H9 (cell line): ENCODE measurements around the gene TM7SF3. TPM values are rescaled to one million over a fixed set of nuclear protein-coding genes. Genes with fewer than 3 reads are reported as not detected.

Experiments
- DNase-seq: peaks from one replicate; pipeline ENCODE4 v3.0.0-alpha.2; 2017
- H2AFZ ChIP-seq: one replicate; pipeline ENCODE4 v1.6.1; 2013; ENCODE audit warnings: mild to moderate bottlenecking, low read length, control low read depth, moderate library complexity
- H2AK5ac ChIP-seq: 2 replicates; pipeline ENCODE4 v1.6.1; 2013; ENCODE audit warnings: low read length, control low read depth, mixed read lengths; ENCODE audit not compliant: insufficient read length
- H2BK120ac ChIP-seq: one replicate; pipeline ENCODE4 v1.6.1; 2013; ENCODE audit warnings: low read depth, mild to moderate bottlenecking, low read length, control low read depth, inconsistent platforms; ENCODE audit not compliant: poor library complexity, severe bottlenecking
- H2BK12ac ChIP-seq: 2 replicates; pipeline ENCODE4 v1.6.1; 2013; ENCODE audit warnings: low read length, control low read depth, mixed read lengths, low read depth; ENCODE audit not compliant: insufficient read length
- H2BK15ac ChIP-seq: 2 replicates; pipeline ENCODE4 v1.6.1; 2013; ENCODE audit warnings: low read depth, low read length, control low read depth
- H2BK20ac ChIP-seq: one replicate; pipeline ENCODE4 v1.6.1; 2013; ENCODE audit warnings: low read depth, mild to moderate bottlenecking, low read length, control low read depth, inconsistent platforms; ENCODE audit not compliant: poor library complexity, severe bottlenecking
- H2BK5ac ChIP-seq: 2 replicates; pipeline ENCODE4 v1.6.1; 2013; ENCODE audit warnings: low read length, control low read depth, mixed read lengths; ENCODE audit not compliant: insufficient read length
- H3K14ac ChIP-seq: 2 replicates; pipeline ENCODE4 v1.6.1; 2013; ENCODE audit warnings: low read length, control low read depth; ENCODE audit not compliant: insufficient read depth
- H3K18ac ChIP-seq: 2 replicates; pipeline ENCODE4 v1.6.1; 2013; ENCODE audit warnings: low read depth, mild to moderate bottlenecking, mixed read lengths, low read length, control low read depth; ENCODE audit not compliant: insufficient read length
- H3K23ac ChIP-seq: 2 replicates; pipeline ENCODE4 v1.6.1; 2013; ENCODE audit warnings: low read length, control low read depth, mixed read lengths, low read depth; ENCODE audit not compliant: insufficient read length
- H3K23me2 ChIP-seq: 2 replicates; pipeline ENCODE4 v1.6.1; 2013; ENCODE audit warnings: low read depth, mild to moderate bottlenecking, mixed read lengths, low read length, control low read depth; ENCODE audit not compliant: insufficient read length, poor library complexity, severe bottlenecking
- H3K27ac ChIP-seq: 2 replicates; pipeline ENCODE4 v1.5.1; 2013; ENCODE audit warnings: low read length, control low read depth, mixed read lengths, low read depth; ENCODE audit not compliant: insufficient read length
- H3K27me3 ChIP-seq: 2 replicates; pipeline ENCODE4 v1.6.1; 2013; ENCODE audit warnings: low read length, control low read depth, inconsistent platforms; ENCODE audit not compliant: insufficient read depth
- H3K4ac ChIP-seq: 2 replicates; pipeline ENCODE4 v1.6.1; 2013; ENCODE audit warnings: low read depth, mild to moderate bottlenecking, control low read depth, inconsistent platforms, low read length, moderate library complexity
- H3K4me1 ChIP-seq: 2 replicates; pipeline ENCODE4 v1.6.1; 2013; ENCODE audit warnings: low read length, control low read depth, inconsistent platforms; ENCODE audit not compliant: insufficient read depth
- H3K4me2 ChIP-seq: 2 replicates; pipeline ENCODE4 v1.6.1; 2013; ENCODE audit warnings: low read length, control low read depth, mixed read lengths; ENCODE audit not compliant: insufficient read length, insufficient read depth
- H3K56ac ChIP-seq: 2 replicates; pipeline ENCODE4 v1.6.1; 2013; ENCODE audit warnings: low read depth, mild to moderate bottlenecking, mixed read lengths, low read length, control low read depth; ENCODE audit not compliant: insufficient read length
- H3K79me1 ChIP-seq: 2 replicates; pipeline ENCODE4 v1.6.1; 2013; ENCODE audit warnings: low read depth, mild to moderate bottlenecking, moderate library complexity, low read length, control low read depth, inconsistent platforms; ENCODE audit not compliant: insufficient read depth, poor library complexity, severe bottlenecking
- H3K79me2 ChIP-seq: 2 replicates; pipeline ENCODE4 v1.6.1; 2013; ENCODE audit warnings: low read length, control low read depth, inconsistent platforms; ENCODE audit not compliant: insufficient read depth
- H3K9ac ChIP-seq: 2 replicates; pipeline ENCODE4 v1.6.1; 2013; ENCODE audit warnings: low read length, control low read depth, mixed read lengths; ENCODE audit not compliant: insufficient read length; ENCODE audit errors: extremely low read depth
- H3K9me3 ChIP-seq: one replicate; pipeline ENCODE4 v1.6.1; 2013; ENCODE audit warnings: low read depth, low read length, inconsistent platforms; ENCODE audit not compliant: control insufficient read depth
- H3T11ph ChIP-seq: one replicate; pipeline ENCODE4 v1.6.1; 2013; ENCODE audit warnings: mild to moderate bottlenecking, low read length, control low read depth, inconsistent platforms
- H4K20me1 ChIP-seq: one replicate; pipeline ENCODE4 v1.6.1; 2013; ENCODE audit not compliant: control insufficient read depth, insufficient read length, insufficient read depth
- H4K5ac ChIP-seq: 2 replicates; pipeline ENCODE4 v1.6.1; 2013; ENCODE audit warnings: low read depth, mild to moderate bottlenecking, mixed read lengths, low read length, control low read depth; ENCODE audit not compliant: insufficient read length
- H4K8ac ChIP-seq: replicated peaks from 2 replicates; pipeline ENCODE4 v1.6.1; 2013; ENCODE audit warnings: low read length, control low read depth, mixed read lengths, low read depth; ENCODE audit not compliant: insufficient read length
- H4K91ac ChIP-seq: 2 replicates; pipeline ENCODE4 v1.6.1; 2013; ENCODE audit warnings: low read depth, mild to moderate bottlenecking, moderate library complexity, mixed read lengths, low read length, control low read depth; ENCODE audit not compliant: insufficient read length
- H3K27ac Mint-ChIP-seq, 3 experiments: 2 replicates in 2 of 3; 3 replicates in 1 of 3; pipeline ENCODE4 v1.8.0; 2020 to 2021; ENCODE audit warnings: mixed read lengths in 3 of 3, mild to moderate bottlenecking in 1 of 3, moderate library complexity in 1 of 3
- H3K27me3 Mint-ChIP-seq: 2 replicates; pipeline ENCODE4 v1.8.0; 2021; ENCODE audit warnings: low read depth, mild to moderate bottlenecking, moderate library complexity, mixed read lengths
- H3K36me3 Mint-ChIP-seq, 3 experiments: 2 replicates in 2 of 3; 3 replicates in 1 of 3; pipeline ENCODE4 v1.8.0; 2020 to 2021; ENCODE audit warnings: low read depth in 3 of 3, mixed read lengths in 3 of 3; ENCODE audit not compliant: insufficient read depth in 1 of 3
- H3K4me1 Mint-ChIP-seq, 2 experiments: 2 replicates each; pipeline ENCODE4 v1.8.0; 2020; ENCODE audit warnings: mixed read lengths in 2 of 2
- H3K4me3 Mint-ChIP-seq, 2 experiments: 2 replicates in 1 of 2; 3 replicates in 1 of 2; pipeline ENCODE4 v1.8.0; 2020 to 2021; ENCODE audit warnings: mild to moderate bottlenecking in 2 of 2, mixed read lengths in 2 of 2, moderate library complexity in 1 of 2
- H3K9me3 Mint-ChIP-seq, 2 experiments: 2 replicates in 1 of 2; 3 replicates in 1 of 2; pipeline ENCODE4 v1.8.0; 2020; ENCODE audit warnings: mild to moderate bottlenecking in 2 of 2, mixed read lengths in 2 of 2, moderate library complexity in 1 of 2
- WGBS: extraction: QIAGEN DNeasy Blood & Tissue Kit; methylation state at CpG from one replicate; pipeline ENCODE4 v1.1.7; 2013; ENCODE audit warnings: missing lambda C conversion rate, low lambda C conversion rate, mixed read lengths; ENCODE audit not compliant: insufficient read length; ENCODE audit errors: extremely low coverage; 5-methylcytosine and 5-hydroxymethylcytosine counted together
- total RNA-seq: library from RNA; stranded (reverse); gene quantifications from 2 replicates; pipeline ENCODE4 v1.2.1, GENCODE V29; 2021
- TF ChIP-seq, protein P1 (sequence below): fragments of 200-600 bp; sonication (generic); conservative IDR thresholded peaks from 3 replicates; pipeline ENCODE4 v1.8.0; 2021; ENCODE audit warnings: antibody characterized with exemption, mild to moderate bottlenecking

TM7SF3 gene
- total RNA-seq, 1 experiment from 2014 or later = 74.9 TPM

DNA sequence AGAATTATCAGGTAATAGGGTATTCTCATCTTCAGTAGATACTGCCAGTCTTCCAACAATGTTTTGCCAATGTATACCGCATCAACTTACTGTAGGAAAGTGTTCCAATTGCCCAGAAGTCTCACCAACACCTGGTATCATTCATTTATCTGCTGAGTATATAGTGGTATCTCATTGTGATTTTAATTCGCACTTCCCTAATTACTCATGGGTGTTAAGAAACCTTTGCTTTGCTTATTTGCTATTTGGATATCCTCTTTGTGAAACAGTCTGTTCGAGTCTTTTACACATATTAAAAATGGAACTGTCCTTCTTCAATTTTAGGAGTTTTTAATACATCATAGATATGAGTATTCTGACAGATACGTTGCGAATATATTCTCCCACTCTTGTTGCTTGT lies 6.1 kb downstream of the TM7SF3 start:
- TF ChIP-seq, protein P1, sequence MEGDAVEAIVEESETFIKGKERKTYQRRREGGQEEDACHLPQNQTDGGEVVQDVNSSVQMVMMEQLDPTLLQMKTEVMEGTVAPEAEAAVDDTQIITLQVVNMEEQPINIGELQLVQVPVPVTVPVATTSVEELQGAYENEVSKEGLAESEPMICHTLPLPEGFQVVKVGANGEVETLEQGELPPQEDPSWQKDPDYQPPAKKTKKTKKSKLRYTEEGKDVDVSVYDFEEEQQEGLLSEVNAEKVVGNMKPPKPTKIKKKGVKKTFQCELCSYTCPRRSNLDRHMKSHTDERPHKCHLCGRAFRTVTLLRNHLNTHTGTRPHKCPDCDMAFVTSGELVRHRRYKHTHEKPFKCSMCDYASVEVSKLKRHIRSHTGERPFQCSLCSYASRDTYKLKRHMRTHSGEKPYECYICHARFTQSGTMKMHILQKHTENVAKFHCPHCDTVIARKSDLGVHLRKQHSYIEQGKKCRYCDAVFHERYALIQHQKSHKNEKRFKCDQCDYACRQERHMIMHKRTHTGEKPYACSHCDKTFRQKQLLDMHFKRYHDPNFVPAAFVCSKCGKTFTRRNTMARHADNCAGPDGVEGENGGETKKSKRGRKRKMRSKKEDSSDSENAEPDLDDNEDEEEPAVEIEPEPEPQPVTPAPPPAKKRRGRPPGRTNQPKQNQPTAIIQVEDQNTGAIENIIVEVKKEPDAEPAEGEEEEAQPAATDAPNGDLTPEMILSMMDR = no peak
- no peak for DNase-seq
- Histone ChIP-seq H2BK12ac (no peak overlapping the region), H3K18ac (no peak overlapping the region), H3K79me2 (peaks cover 14% of the 10 kb centered on the region), H3K23ac (no peak overlapping the region), H4K20me1 (no peaks in the 10 kb centered on the region), H3K9me3 (no peaks in the 10 kb centered on the region), H3K23me2 (no peaks in the 10 kb centered on the region), H2BK15ac (no peak overlapping the region), H3T11ph (no peak overlapping the region), H3K4me2 (no peak overlapping the region), H4K5ac (no peak overlapping the region), H4K91ac (no peak overlapping the region), H3K4me1 (peaks cover 2% of the 10 kb centered on the region; the same call in 1 of the 2 replicates), H2BK5ac (no peak overlapping the region), H3K79me1 (peaks cover 4% of the 10 kb centered on the region), H2AK5ac (no peak overlapping the region), H3K56ac (no peak overlapping the region), H2BK20ac (no peak overlapping the region), H3K9ac (no peak overlapping the region), H3K4ac (no peak overlapping the region), H2AFZ (no peak overlapping the region), H3K14ac (no peak overlapping the region), H3K27ac (no peak overlapping the region), H3K27me3 (no peaks in the 10 kb centered on the region), H2BK120ac (no peak overlapping the region), H4K8ac (no peak overlapping the region)
- no peaks in the 10 kb centered on the region for H3K9me3 Mint-ChIP-seq
- WGBS = no CpG with 5 or more reads among the region's 5 CpGs
- H3K27me3 Mint-ChIP-seq = no peaks in the 10 kb centered on the region
- H3K36me3 Mint-ChIP-seq = peaks cover 0 to 5% (median 0%) of the 10 kb centered on the region in 3 experiments; a peak in 1 of 7 replicates
- no peak overlapping the region for H3K27ac Mint-ChIP-seq
- H3K4me3 Mint-ChIP-seq = no peak overlapping the region
- H3K4me1 Mint-ChIP-seq = peaks cover 20 to 37% of the 10 kb centered on the region in 2 experiments
